ENCODE data around the gene DHX8.
"Not testable (repeated sequence)": the region's sequence is repeated elsewhere in the genome, so short reads cannot be mapped to it uniquely, and the experiment has no call there.

Gene DHX8

DNA sequence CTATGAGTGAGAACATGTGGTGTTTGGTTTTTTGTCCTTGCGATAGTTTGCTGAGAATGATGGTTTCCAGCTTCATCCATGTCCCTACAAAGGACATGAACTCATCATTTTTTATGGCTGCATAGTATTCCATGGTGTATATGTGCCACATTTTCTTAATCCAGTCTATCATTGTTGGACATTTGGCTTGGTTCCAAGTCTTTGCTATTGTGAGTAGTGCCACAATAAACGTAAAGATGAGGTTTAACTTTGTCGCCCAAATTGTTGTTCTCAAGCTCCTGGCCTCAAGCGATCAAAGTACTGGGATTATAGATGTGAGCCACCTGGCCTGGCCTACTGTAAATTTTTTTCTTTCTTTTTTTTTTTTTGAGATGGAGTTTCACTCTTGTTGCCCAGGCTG lies 21.2 kb upstream of the DHX8 start:
- not testable (repeated sequence) for DNase-seq (ENCODE audit: low read depth in 2 of 2)

DNA sequence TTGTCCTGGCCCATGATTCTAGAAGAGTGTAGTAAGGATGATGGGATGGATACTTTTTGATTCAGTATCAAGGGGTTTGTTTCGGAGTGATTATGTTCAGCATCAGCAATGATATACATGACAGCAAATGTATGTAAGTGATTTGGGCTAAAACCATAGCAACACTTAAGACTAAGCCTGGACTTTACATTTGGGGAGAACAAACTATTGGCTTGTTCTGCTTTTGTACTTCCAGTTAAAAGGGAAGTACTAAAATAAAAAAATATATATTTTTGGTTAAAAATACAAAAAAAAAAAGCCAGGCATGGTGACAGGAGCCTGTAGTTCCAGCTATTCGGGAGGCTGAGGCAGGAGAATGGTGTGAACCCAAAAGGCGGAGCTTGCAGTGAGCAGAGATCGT lies 20.5 kb upstream of the DHX8 start:
- DNase-seq (ENCODE audit: low read depth in 2 of 2), result no peak

DNA sequence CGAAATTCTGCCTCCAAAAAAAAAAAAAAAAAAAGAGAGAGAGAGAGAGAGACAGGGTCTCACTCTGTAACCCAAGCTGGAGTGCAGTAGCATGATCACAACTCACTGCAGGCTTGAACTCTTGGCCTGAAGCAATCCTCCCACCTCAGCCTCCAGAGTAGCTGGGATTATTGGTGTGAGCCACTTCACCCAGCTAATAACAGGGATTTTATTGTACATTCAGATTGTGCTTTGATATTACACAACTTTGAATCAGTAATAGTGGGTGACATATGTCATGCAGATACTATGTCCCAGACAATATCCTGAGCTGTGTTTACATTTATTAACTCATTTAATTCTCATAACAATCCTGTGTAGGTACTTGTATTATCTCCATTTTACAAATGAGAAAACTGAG lies 19.7 kb upstream of the DHX8 start:
- no peak for DNase-seq (ENCODE audit: low read depth in 2 of 2)

DNA sequence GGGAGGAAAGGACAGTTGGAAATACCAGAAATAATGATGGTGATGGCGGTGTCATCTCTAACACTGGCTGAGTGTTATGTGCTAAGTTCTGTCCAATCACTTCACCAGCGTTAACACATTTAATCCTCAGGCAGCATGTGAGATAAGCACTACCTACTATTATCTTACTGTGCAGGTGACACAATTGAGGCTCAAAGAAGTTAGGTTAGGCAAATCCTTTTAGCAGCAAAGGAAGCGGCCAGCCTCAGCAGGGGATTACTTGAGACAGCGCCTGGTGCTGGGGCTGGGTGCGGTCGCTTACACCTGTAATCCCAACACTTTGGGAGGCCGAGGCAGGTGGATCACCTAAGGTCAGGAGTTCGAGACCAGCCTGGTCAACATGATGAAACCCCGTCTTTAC lies 18.7 kb upstream of the DHX8 start:
- no peak for DNase-seq (ENCODE audit: low read depth in 2 of 2)

DNA sequence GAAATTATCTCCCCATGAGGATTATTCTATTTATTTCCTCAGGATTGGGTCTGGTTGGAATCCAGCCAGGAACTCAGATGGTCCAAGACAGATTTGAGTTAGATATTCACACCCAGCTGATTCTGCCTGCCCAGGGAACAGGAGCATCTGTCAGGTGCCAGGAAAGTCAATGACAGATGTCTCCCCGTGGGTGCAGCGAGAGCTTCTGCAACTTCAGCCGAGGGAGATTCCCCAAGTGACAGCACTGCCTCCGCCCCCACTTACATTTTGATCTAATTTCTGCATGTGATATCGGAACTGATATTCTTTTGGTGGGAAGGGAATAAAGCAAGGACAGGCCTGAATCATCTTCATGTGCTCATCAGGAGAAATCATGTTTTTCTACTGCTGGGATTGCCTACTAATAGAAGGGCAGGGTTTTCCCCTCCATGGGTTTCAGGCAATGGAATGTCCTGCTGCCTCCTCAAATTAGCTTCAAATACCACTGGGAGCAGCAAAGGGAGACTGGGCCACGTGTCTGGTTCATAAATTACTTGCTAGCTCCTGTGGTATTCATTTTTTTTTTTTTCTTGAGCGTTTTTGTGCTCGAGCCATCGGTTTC lies 15.7 kb upstream of the DHX8 start:
- DNase-seq (ENCODE audit: low read depth in 2 of 2), result no peak

DNA sequence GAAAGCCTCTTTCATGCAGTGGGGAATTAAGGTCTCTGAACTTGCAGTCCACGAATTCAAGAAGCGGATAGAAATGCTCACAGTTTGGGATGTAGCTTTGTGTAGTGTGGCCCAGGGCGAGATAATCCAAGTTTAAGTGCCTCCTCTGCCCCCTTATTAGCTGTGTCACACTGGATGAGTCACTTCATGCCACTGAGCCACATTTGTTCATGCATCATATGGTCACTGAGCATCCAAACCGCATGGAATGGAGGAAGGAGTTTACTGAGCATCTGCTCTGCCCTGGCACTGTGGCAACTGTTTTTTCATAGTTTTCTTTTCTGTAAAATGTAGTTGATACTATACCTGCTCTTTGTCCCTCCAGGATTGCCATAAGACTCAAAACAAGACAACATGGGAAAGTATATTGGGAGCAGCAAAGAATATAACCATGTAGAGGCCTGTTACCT lies 15.1 kb upstream of the DHX8 start:
- no peak for DNase-seq (ENCODE audit: low read depth in 2 of 2)

DNA sequence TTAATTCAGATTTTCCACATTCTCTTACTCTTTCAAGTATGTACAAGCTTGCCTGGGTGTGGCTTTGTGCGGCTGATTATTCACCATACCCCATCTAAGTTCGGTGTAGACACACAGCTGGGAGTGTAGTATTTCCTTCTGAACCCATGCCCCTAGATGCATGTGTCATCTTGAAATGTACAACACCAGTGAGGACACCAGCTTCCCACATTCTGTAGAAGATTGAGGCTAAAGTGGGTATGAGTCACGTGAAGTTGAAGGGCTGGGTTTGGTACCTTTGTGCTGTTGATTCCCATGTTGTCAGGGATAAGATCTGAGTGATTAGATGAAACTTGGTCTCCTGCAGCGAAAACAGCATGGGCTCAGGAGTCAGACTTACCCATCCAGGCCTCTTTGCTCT lies 14.6 kb upstream of the DHX8 start:
- no peak for DNase-seq (ENCODE audit: low read depth in 2 of 2)

DNA sequence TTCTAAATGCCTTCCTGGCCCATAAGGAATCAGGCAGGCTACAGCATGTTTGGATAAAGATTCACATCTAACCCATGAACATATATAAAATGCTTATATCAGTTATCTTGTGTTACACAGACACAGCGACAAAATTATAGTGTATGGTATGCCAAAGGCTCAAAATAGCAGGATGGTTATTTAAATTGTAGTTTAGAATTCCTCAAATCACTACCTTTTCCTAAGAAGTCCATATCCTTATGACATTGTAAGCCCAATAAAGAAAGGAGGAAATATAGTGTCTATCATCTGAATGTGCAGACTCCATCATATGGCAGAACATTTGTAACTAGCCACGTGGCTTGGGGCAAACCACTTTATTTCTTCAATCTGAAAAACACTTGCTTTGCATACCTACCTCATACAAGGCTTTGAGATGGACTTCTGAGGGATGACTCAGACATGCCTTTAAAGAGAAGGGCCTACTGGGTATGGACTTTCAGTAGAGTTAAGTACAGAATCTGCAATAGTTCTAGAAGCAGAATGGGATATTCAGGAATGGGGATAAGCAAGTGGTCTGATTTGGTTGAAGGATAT lies 12.1 kb upstream of the DHX8 start:
- DNase-seq (ENCODE audit: low read depth in 2 of 2), result no peak

DNA sequence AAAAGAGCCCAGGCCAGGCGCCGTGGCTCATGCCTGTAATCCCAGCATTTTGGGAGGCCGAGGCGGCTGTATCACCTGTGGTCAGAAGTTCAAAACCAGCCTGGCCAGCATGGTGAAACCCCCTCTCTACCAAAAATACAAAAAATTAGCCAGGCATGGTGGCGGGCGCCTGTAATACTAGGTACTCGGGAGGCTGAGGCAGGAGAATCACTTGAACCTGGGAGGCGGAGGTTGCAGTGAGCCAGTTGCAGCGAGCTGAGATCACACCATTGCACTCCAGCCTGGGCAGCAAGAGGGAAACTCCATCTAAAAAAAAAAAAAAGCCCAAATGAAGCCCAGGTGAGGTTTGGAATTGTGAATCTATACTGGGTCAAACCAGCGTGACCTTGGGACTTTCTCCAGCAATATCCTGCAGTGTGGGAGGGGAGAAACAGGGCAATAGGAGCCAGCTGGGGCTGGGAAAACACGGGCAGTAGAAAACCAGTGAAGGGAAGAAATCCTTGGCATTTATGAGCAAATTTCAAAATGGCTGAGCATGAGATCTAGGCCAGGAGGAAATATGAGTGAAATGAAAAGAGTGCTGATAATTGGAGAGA lies 8.2 kb upstream of the DHX8 start:
- no peak for DNase-seq (ENCODE audit: low read depth in 2 of 2)

DNA sequence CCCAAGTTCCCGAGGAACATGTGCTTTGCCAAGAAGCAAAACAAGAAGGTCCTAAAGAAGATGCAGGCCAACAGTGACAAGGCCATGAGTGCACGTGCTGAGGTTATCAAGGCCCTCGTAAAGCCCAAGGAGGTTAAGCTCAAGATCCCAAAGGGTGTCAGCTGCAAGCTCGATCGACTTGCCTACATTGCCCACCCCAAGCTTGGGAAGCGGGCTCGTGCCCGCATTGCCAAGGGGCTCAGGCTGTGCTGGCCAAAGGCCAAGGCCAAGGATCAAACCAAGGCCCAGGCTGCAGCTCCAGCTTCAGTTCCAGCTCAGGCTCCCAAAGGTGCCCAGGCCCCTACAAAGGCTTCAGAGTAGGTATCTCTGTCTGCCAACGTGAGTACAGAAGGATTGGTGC lies 7.5 kb upstream of the DHX8 start:
- not testable (repeated sequence) for DNase-seq (ENCODE audit: low read depth in 2 of 2)

DNA sequence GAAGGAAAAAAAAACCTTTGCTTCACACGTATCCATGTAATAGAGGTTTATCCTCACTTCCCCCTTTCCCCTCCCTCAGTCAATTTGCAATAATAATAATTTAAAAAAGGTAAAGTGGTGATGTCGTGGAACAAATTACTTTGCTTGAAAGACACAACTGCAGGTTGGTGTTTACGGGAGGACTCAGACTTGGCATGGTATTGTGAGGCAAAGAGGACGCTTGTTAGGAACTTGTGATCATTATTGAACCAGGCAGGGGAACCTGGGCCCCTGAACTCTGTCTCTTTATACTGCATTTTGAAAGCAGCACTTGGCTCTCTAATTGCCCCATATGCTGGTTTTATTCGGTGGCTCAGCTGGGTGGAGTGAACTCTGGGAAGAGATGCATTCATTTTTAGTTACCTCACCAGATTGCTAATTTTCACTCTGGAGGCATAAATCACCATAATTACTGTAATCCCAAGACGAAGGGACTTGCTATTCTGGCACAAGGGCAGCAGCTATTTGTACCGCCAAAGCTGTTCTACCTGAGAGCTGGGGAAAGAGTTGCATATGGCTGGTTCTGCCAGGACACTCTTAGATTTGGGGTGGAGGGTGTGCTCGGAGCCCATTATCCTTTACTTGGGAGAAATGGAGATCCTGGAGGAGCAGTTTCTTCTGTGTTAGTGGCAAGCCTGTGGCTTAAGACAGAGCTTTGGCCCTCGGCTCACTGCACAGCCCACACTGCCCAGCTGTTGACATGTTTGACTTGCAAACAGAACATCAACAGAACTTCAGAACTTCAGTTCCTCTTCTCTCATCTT lies 5.7 kb upstream of the DHX8 start:
- DNase-seq (ENCODE audit: low read depth in 2 of 2), result no peak

DNA sequence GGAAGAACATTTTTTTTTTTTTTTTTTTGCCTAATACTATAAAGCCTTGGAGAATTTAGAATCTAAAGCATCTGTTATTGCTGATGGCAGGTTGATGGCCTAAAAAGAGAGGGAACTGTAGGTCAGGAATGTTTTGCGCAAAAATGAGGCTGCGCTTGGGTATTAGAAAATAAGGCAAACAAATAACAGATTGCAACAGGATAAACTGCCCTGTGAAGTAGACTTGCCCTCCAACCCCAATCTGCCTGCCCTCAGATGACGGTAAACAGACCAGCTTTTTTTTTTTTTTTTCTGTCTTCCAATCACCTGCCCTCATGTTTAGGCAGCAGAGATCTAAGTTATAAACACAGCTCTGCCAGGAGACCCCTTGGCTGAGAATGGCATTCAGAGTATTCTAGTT lies 3.8 kb upstream of the DHX8 start:
- DNase-seq (ENCODE audit: low read depth in 2 of 2), result no peak

DNA sequence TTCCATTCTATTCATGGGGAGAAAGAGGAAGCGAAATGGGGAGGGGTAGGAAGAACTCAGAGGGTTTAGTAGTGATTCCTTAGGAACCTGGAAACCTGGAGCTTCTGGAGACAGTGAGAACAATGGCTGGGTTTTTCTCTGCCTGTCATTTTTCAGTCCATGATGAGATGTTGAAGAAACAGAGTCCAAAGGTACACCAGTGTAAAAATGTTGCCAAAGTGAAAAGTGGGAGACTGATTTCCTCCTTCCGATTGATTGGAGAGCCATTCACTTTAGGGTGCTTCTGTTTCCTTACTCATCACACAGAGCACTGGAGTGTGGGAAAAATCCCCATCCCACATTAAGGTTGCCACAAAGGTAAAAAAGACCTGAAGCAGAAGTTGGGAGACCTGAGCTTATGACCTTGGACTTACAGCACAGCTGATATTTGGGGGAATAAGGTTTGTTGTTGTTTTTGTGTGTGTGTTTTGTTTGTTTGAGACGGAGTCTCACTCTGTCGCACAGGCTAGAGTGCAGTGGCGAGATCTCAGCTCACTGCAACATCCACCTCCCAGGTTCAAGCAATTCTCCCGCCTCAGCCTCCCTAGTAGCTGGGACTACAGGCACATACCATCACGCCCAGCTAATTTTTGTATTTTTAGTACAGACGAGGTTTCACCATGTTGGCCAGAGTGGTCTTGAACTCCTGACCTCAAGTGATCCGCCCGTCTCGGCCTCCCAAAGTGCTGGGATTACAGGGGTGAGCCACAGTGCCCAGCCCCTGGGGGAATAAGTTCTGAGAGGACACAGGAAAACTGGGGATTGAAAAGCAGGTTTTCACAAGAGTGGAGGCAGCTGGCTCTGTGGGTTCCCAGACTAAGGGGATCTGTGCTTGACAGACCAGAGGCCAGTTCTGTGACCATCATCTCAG lies 1.4 kb upstream of the DHX8 start:
- DNase-seq (ENCODE audit: low read depth in 2 of 2), result no peak

DNA sequence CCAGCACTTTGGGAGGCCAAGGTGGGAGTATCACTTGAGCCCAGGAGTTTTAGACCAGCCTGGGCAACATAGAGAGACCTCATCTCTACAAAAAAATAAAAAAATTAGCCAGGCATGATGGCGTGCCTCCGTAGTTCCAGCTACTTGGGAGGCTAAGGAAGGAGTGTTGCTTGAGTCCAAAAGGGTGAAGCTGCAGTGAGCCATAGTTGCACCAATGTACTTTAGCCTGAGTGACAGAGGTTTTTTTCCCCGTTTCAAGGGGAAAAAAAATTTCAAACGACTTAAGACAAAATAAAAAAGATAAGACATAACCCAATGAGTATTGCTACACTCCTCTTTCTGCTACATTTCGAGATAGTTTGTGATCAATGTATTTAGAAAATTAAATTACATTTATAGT lies 6.8 kb downstream of the DHX8 start:
- DNase-seq (ENCODE audit: low read depth in 2 of 2), result no peak

DNA sequence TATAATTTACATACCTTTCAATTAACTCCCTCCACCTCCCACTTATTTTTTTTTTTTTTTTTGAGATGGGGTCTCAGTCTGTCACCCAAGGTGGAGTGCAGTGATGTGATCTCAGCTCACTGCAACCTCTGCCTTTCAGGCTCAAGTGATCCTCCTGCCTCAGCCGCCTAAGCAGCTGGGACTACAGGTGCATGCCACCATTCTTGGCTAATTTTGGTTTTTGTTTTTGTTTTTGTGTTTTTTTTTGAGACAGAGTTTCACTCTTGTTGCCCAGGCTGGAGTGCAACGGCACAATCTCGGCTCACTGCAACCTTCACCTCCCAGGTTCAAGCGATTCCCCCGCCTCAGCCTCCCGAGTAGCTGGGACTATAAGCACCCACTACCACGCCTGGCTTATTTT lies 25.7 kb downstream of the DHX8 start:
- DNase-seq (ENCODE audit: low read depth in 2 of 2), result not testable (repeated sequence)

DNA sequence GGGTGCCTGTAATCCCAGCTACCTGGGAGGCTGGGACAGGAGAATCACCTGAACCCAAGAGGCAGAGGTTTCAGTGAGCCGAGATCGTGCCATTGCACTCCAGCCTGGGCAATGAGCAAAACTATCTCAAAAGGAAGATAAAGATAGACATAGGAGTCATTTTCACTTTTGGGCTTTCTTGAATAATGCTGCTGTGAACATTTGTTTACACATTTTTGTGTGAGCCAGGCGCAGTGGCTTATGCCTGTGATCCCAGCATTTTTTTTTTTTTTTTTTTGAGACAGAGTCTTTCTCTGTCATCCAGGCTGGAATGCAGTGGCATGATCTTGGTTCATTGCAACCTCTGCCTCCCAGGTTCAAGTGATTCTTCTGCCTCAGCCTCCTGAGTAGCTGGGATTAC lies 27.4 kb downstream of the DHX8 start:
- not testable (repeated sequence) for DNase-seq (ENCODE audit: low read depth in 2 of 2)

DNA sequence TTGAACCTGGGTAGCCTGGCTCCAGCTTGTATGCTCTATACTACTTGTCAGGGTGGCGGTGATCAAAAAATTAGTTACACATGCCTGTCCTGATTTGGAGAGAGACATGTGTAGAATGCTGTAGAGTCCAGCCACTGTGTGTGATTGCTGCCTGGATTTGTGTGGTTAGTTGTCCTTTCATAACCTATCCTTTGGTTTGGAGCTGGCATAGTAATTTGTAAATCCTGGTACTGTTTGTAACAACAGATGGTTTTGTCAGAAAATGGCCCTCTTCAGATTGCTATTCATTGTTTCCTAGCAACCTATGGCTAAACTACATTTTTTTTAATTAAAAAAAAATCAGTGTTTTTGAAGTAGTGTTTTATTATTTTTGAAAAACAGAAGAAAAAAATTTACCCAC lies 31.9 kb downstream of the DHX8 start:
- no peak for DNase-seq (ENCODE audit: low read depth in 2 of 2)

DNA sequence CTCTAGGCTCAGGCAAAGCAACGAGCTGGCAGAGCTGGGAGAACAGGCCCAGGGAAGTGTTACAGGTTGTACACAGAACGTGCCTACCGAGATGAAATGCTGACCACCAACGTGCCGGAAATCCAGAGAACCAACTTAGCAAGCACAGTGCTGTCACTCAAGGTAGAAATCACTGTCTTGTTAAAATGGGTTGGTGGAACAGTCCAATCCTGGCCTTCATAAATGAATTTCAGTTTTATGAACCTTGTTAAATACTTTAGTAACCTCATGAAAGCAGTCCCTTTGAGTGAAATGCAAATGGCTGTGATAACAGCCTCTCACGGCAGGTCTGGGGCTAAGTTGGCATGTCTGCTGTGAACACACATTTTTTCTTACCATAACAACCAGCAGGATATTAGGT lies 33.4 kb downstream of the DHX8 start:
- no peak for DNase-seq (ENCODE audit: low read depth in 2 of 2)

DNA sequence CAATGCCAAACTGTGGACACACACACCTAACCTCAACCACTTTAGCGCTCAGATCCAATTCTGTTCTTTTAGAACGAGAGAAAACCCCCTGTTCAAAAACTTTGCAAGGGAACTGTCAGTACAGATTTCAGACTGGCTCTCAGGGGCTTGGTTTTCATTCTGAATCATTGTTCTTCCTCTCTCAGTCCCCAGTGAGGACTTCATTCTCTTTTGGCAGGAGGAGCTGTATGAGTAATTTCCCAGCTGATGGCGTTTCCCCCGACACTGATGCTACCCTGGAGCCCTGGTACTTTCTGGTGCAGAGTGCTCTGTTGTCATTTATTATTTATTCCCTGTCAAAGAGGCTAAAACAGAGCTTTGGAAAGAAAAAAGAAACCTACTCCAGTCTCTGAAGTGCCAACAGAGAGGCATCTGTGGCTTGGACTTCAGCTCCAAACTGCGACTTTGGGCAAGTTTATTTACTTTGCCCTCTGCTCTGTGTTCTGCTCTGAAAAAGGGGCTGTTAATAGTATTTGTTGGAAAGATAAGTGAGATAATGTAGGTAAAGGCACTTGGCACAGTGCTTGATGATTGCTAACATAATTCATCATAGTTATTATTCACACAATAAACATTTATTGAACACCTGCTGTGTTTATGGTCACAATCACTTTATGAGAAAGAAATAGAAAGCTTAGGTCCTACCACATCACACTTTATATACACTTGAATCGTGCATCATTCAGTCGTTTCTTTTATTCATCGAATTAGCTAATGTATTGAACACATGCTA lies 34.0 kb downstream of the DHX8 start:
- DNase-seq (ENCODE audit: low read depth in 2 of 2), result no peak

DNA sequence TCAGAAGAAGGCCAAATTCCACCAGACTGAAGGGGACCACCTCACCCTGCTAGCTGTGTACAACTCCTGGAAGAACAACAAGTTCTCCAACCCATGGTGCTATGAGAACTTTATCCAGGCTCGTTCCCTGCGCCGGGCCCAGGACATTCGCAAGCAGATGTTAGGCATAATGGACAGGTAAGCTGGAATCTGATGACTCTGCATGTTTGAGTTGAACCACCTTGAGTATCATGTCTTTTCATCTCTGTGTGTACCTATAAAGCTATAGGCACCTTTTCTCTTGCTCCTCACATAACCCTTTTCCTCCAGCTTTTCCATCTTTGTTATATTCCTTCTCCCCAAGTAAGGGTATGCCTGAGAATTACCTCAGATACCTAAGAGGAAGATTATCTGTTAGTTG lies 37.6 kb downstream of the DHX8 start:
- DNase-seq (ENCODE audit: low read depth in 2 of 2), result no peak

DNA sequence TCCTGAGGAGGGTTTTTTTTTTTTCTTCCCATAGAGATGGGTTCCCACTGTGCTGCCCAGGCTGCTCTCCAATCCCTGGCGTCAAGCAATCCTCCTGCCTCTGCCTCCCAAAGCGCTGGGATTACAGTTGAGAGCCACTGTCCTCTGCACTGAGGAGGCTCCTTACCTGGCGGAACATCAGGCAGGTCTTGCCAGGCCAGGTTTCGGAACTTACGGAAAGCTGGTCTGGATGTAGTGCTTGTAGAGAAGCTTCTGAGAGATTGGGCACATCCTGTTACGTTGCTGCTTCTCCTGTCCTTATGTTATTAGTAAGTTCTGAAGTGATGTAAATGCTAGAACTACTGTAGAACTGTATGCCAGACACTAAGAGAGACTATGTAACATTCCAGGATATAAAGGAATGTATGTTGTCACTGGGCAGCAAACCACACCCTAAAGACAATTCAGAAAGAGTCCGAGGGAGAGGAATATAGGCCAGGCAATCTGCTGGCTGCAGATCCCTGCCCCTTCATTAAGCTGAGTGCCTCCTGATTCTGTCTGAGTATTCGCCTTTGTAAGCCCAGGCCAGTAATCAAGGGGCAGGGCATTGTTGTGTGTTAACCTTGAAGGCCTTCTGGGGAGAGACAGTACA lies 41.3 kb downstream of the DHX8 start:
- no peak for DNase-seq (ENCODE audit: low read depth in 2 of 2)

Measured in stimulated activated CD8-positive, alpha-beta memory T cell treated with anti-CD3 and anti-CD28 coated beads, Interleukin-15, amount 100 ng/mL, for 4 hours (primary cell).